ENCODE measurements around the gene GPX1.
"Not testable (repeated sequence)": the region's sequence is repeated elsewhere in the genome, so short reads cannot be mapped to it uniquely, and the experiment has no call there.

DNA sequence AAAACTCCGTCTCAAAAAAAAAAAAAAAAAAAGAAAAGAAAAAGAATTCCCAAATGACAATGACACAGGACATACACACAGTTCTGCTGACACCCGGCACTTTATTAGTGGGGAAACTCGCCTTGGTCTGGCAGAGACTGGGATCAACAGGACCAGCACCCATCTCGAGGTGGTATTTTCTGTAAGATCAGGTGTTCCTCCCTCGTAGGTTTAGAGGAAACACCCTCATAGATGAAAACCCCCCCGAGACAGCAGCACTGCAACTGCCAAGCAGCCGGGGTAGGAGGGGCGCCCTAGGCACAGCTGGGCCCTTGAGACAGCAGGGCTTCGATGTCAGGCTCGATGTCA is 1.1 kb downstream of the GPX1 start:
- TF ChIP-seq POLR2A (IDR thresholded peaks at IDR 0.05; ENCODE audit: low read length); GATA1 (IDR thresholded peaks at IDR 0.05; ENCODE audit: low read depth, low read length): not testable (repeated sequence)
